Gastrocnemius medialis (tissue), 4 donors: ENCODE data around the gene OSBPL10.

Source experiments
- CTCF ChIP-seq, 5 experiments: fragments of 450-650 bp in 3 of 5; fragments of 200-600 bp in 2 of 5; sonication (generic) in 2 of 5; IDR thresholded peaks in 4 of 5; conservative IDR thresholded peaks in 1 of 5; 1 replicate in 4 of 5; 2 replicates in 1 of 5; pipeline ENCODE4 v1.5.1; 2016 to 2019; ENCODE audit warnings: antibody characterized with exemption in 5 of 5, mild to moderate bottlenecking in 3 of 5, moderate library complexity in 3 of 5
- POLR2A ChIP-seq, 2 donors: fragments of 450-650 bp; IDR thresholded peaks; one replicate each; pipeline ENCODE4 v1.6.1; 2017; ENCODE audit warnings: antibody characterized with exemption in 2 of 2, mild to moderate bottlenecking in 2 of 2, moderate library complexity in 2 of 2

GRCh38 chr3:31743331-31744089 is 237.6 kb downstream of the OSBPL10 start:
- TF ChIP-seq POLR2A (IDR thresholded peaks at IDR 0.05) (no peak), CTCF (IDR thresholded peaks at IDR 0.05 in 4 of 5, conservative IDR thresholded peaks at IDR 0.05 in 1 of 5) (no peak)
